Measurements from ENCODE around the gene DRGX.

The DRGX gene

GRCh38 chr10:49381111-49381900 is 14.6 kb downstream of the DRGX start:
- no peak for DNase-seq

GRCh38 chr10:49379596-49380410 is 16.1 kb downstream of the DRGX start:
- DNase-seq = no peak

- DNase-seq = no peak
Measured at GRCh38 chr10:49377256-49377655, 18.6 kb downstream of the DRGX start.

- DNase-seq = peak; percentile 43
Measured at GRCh38 chr10:49375611-49376010, 20.3 kb downstream of the DRGX start.

- no peak for DNase-seq
Measured at GRCh38 chr10:49374740-49375139, 21.1 kb downstream of the DRGX start.

GRCh38 chr10:49373361-49373760 is 22.5 kb downstream of the DRGX start:
- DNase-seq = no peak

GRCh38 chr10:49371967-49372366 is 23.9 kb downstream of the DRGX start:
- no peak for DNase-seq

GRCh38 chr10:49370326-49371100 is 25.4 kb downstream of the DRGX start:
- peak; percentile 17 for DNase-seq

- peak; percentile 24 for DNase-seq
Measured at GRCh38 chr10:49369216-49370162, 26.4 kb downstream of the DRGX start.

- peak; percentile 9 for DNase-seq
Measured at GRCh38 chr10:49368256-49368655, 27.6 kb downstream of the DRGX start.

- DNase-seq = no peak
Measured at GRCh38 chr10:49367600-49367999, 28.3 kb downstream of the DRGX start.

GRCh38 chr10:49366460-49366859 is 29.4 kb downstream of the DRGX start:
- DNase-seq = peak; percentile 21

GRCh38 chr10:49365675-49366415 is 30.0 kb downstream of the DRGX start:
- peak; percentile 19 for DNase-seq

GRCh38 chr10:49365275-49365674 is 30.6 kb downstream of the DRGX start:
- peak; percentile 46 for DNase-seq

GRCh38 chr10:49364747-49365146 is 31.1 kb downstream of the DRGX start:
- peak; percentile 5 for DNase-seq

GRCh38 chr10:49364051-49364450 is 31.8 kb downstream of the DRGX start:
- DNase-seq = no peak

GRCh38 chr10:49363309-49364031 is 32.4 kb downstream of the DRGX start:
- peak; percentile 19 for DNase-seq

- peak; percentile 41 for DNase-seq
Measured at GRCh38 chr10:49362596-49363260, 33.2 kb downstream of the DRGX start.

GRCh38 chr10:49361735-49362568 is 33.9 kb downstream of the DRGX start:
- peak; percentile 42 for DNase-seq
